Endothelial cell of umbilical vein (primary cell): ENCODE results near the gene SH3BGRL2. TPM values are rescaled to one million over a fixed set of nuclear protein-coding genes. Genes with fewer than 3 reads are reported as not detected.

Experiments
- BruUV-seq: library from RNA; stranded (reverse); fragments of 400-500 nt; replicated peaks from 2 replicates; lab custom pipeline; 2021; lab: Mats Ljungman, UMichigan
- CTCF ChIA-PET: fragments of 300-600, 350-600 bp; sonication (Branson Sonifier 250); formaldehyde crosslinking; loops from one replicate; lab custom pipeline; 2021; ENCODE audit warnings: antibody characterized with exemption, inconsistent platforms; lab: Charles Lee
- POLR2A ChIA-PET: fragments of 300-600, 350-600 bp; sonication (Branson Sonifier 250); formaldehyde crosslinking; loops from one replicate; lab custom pipeline; 2021; ENCODE audit warnings: antibody characterized with exemption, inconsistent platforms; lab: Charles Lee
- DNase-seq: peaks from one replicate; pipeline ENCODE4 v3.0.0-alpha.2; 2011; ENCODE audit warnings: low read depth, low spot score
- FAIRE-seq: peaks from 2 replicates; lab custom pipeline; 2011; peaks lifted over from hg19 to GRCh38; lab: Jason Lieb, UNC
- H2AFZ ChIP-seq: 2 replicates; pipeline ENCODE4 v1.6.0; 2012; ENCODE audit warnings: low read depth, low read length, control low read depth, inconsistent platforms
- H3K27ac ChIP-seq: 2 replicates; pipeline ENCODE4 v1.5.1; 2011; ENCODE audit warnings: low read depth, mild to moderate bottlenecking, control low read depth, low read length, moderate library complexity; ENCODE audit not compliant: insufficient read depth
- H3K27me3 ChIP-seq, 2 experiments: 2 replicates each; pipeline versions ENCODE4 v1.6.0 to v1.6.1; 2011; ENCODE audit warnings: low read length in 2 of 2, mixed read lengths in 1 of 2; ENCODE audit not compliant: control insufficient read depth in 2 of 2, insufficient read depth in 2 of 2
- H3K36me3 ChIP-seq, 2 experiments: 2 replicates in 1 of 2; 3 replicates in 1 of 2; pipeline ENCODE4 v1.5.1; 2011; ENCODE audit warnings: low read length in 2 of 2, mild to moderate bottlenecking in 1 of 2, moderate library complexity in 1 of 2; ENCODE audit not compliant: control insufficient read depth in 2 of 2, insufficient read depth in 2 of 2; ENCODE audit errors: extremely low read depth in 1 of 2
- H3K4me1 ChIP-seq: 3 replicates; pipeline ENCODE4 v1.5.1; 2011; ENCODE audit warnings: mild to moderate bottlenecking, low read length; ENCODE audit not compliant: control insufficient read depth, insufficient read depth; ENCODE audit errors: extremely low read depth
- H3K4me2 ChIP-seq: 2 replicates; pipeline ENCODE4 v1.6.1; 2011; ENCODE audit warnings: low read length, control low read depth, mixed read lengths; ENCODE audit not compliant: insufficient read depth
- H3K4me3 ChIP-seq, 3 experiments: fragments of 200-600 bp in 1 of 3; sonication (generic), shearing (Covaris generic) in 1 of 3; replicated peaks in 1 of 3; 2 replicates each; pipeline ENCODE4 v1.5.1; 2011 to 2016; ENCODE audit warnings: control low read depth in 3 of 3, low read length in 3 of 3, mild to moderate bottlenecking in 2 of 3, inconsistent platforms in 1 of 3, low read depth in 1 of 3, moderate library complexity in 1 of 3; ENCODE audit not compliant: insufficient read depth in 1 of 3
- H3K79me2 ChIP-seq: 2 replicates; pipeline ENCODE4 v1.6.0; 2012; ENCODE audit warnings: low read length, inconsistent platforms; ENCODE audit not compliant: control insufficient read depth, insufficient read depth
- H3K9ac ChIP-seq: replicated peaks from 2 replicates; pipeline ENCODE3; 2011; ENCODE audit warnings: low read length, control low read depth; ENCODE audit not compliant: insufficient read depth; ENCODE audit errors: extremely low read depth
- H3K9me1 ChIP-seq: replicated peaks from 3 replicates; pipeline ENCODE4 v1.6.0; 2011; ENCODE audit warnings: mild to moderate bottlenecking, low read length; ENCODE audit not compliant: control insufficient read depth, insufficient read depth; ENCODE audit errors: extremely low read depth
- H3K9me3 ChIP-seq: replicated peaks from 2 replicates; pipeline ENCODE4 v1.5.1; 2012; ENCODE audit warnings: low read length, inconsistent platforms; ENCODE audit not compliant: control insufficient read depth, insufficient read depth
- H4K20me1 ChIP-seq: replicated peaks from 2 replicates; pipeline ENCODE3; 2011; ENCODE audit warnings: mild to moderate bottlenecking, low read length; ENCODE audit not compliant: control insufficient read depth, insufficient read depth; ENCODE audit errors: extremely low read depth
- EZH2 ChIP-seq: IDR thresholded peaks from 2 replicates; pipeline ENCODE4 v1.6.1; 2012; ENCODE audit warnings: borderline replicate concordance, low read depth, mild to moderate bottlenecking, moderate library complexity, low read length, inconsistent platforms; ENCODE audit not compliant: severe bottlenecking
- FOS ChIP-seq: IDR thresholded peaks from 2 replicates; pipeline ENCODE4 v1.6.1; 2011; ENCODE audit warnings: mild to moderate bottlenecking, low read length, moderate library complexity, borderline replicate concordance; ENCODE audit not compliant: insufficient read depth
- GATA2 ChIP-seq: IDR thresholded peaks from 2 replicates; pipeline ENCODE4 v1.7.0; 2011; ENCODE audit warnings: low read depth, mild to moderate bottlenecking, moderate library complexity, mixed read lengths, low read length; ENCODE audit not compliant: insufficient read length, insufficient read depth
- JUN ChIP-seq: IDR thresholded peaks from 2 replicates; pipeline ENCODE4 v1.6.1; 2011; ENCODE audit warnings: borderline replicate concordance, low read depth; ENCODE audit not compliant: insufficient read length, insufficient read depth
- MYC ChIP-seq: IDR thresholded peaks from one replicate; pipeline ENCODE4 v1.6.1; 2011; ENCODE audit warnings: mild to moderate bottlenecking, low read depth, low read length
- POLR2A ChIP-seq: IDR thresholded peaks from 2 replicates; pipeline ENCODE4 v1.6.1; 2012; ENCODE audit warnings: low read depth, mild to moderate bottlenecking, control low read depth, low read length
- POLR2AphosphoS5 ChIP-seq: IDR thresholded peaks from 2 replicates; pipeline ENCODE4 v1.6.1; 2012; ENCODE audit warnings: low read depth, mild to moderate bottlenecking, control low read depth, low read length, moderate library complexity; ENCODE audit not compliant: insufficient read depth
- dilution Hi-C: fragments of 300-500 bp; cut with MboI; formaldehyde crosslinking; loops from one replicate; pipeline ENCODE4 v1.15.0; 2019; ENCODE audit warnings: low sequenced_read_pairs; ENCODE audit not compliant: extremely low pct_ligation_motif_present
- intact Hi-C: fragments of 100-400 bp; cut with micrococcal nuclease; formaldehyde crosslinking; loops from one replicate; pipeline ENCODE4 v1.10.0; 2022
- polyA plus RNA-seq, 4 experiments: library from polyadenylated mRNA; depleted of rRNA in 3 of 4; stranded (reverse) in 3 of 4; unstranded in 1 of 4; fragments of >200 nt; gene quantifications; 2 replicates each; pipeline versions ENCODE4 v1.2.1 to v1.2.3, GENCODE V29; 2011 to 2012; ENCODE audit warnings: missing spikeins in 1 of 4
- total RNA-seq: library from RNA; stranded (reverse); gene quantifications from 2 replicates; pipeline ENCODE4 v1.2.3, GENCODE V29; 2021
- TF ChIP-seq, protein P1 (sequence below), 2 donors: IDR thresholded peaks; 1 replicate in 1 of 2; 2 replicates in 1 of 2; pipeline ENCODE4 v1.5.1; 2011; ENCODE audit warnings: low read length in 2 of 2, mild to moderate bottlenecking in 2 of 2, moderate library complexity in 2 of 2, control low read depth in 1 of 2, inconsistent platforms in 1 of 2, low read depth in 1 of 2; ENCODE audit not compliant: insufficient read depth in 1 of 2; ENCODE audit errors: extremely low read depth in 1 of 2
- TF ChIP-seq, protein P2 (sequence below): IDR thresholded peaks from 2 replicates; pipeline ENCODE4 v1.6.1; 2011; ENCODE audit not compliant: insufficient read depth, insufficient read length

Gene SH3BGRL2
- total and polyA plus RNA-seq, 2 donors (not counting 3 experiments of a cell fraction or from before 2014, with no cell fraction given) = 3.2 to 10.7 TPM

DNA sequence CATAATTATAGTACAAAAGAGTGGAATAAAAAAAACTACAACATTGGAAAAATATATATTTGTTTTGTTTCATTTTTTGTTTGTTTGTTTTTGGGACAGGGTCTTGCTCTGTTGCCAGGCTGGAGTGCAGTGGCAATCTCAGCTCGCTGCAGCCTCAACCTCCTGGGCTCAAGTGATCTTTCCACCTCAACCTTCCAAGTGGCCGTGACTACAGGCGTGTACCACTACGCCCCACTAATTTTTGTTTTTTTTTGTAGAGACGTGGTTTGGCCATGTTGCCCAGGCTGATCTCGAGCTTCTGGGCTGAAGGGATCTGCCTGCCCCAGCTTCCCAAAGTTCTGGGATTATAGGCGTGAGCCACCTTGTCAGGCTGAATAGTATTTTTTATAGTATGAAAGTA is 41.4 kb upstream of the SH3BGRL2 start:
- TF ChIP-seq POLR2A = no peak
- TF ChIP-seq, protein P1, sequence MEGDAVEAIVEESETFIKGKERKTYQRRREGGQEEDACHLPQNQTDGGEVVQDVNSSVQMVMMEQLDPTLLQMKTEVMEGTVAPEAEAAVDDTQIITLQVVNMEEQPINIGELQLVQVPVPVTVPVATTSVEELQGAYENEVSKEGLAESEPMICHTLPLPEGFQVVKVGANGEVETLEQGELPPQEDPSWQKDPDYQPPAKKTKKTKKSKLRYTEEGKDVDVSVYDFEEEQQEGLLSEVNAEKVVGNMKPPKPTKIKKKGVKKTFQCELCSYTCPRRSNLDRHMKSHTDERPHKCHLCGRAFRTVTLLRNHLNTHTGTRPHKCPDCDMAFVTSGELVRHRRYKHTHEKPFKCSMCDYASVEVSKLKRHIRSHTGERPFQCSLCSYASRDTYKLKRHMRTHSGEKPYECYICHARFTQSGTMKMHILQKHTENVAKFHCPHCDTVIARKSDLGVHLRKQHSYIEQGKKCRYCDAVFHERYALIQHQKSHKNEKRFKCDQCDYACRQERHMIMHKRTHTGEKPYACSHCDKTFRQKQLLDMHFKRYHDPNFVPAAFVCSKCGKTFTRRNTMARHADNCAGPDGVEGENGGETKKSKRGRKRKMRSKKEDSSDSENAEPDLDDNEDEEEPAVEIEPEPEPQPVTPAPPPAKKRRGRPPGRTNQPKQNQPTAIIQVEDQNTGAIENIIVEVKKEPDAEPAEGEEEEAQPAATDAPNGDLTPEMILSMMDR (IDR thresholded peaks at IDR 0.05; ENCODE audit: extremely low read depth in 1 of 2, insufficient read depth in 1 of 2, low read depth in 1 of 2, low read length in 2 of 2) = no peak
- no peak for TF ChIP-seq JUN
- TF ChIP-seq, protein P2, sequence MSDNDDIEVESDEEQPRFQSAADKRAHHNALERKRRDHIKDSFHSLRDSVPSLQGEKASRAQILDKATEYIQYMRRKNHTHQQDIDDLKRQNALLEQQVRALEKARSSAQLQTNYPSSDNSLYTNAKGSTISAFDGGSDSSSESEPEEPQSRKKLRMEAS = no peak
- no peak for TF ChIP-seq POLR2AphosphoS5
- no peak for TF ChIP-seq FOS
- TF ChIP-seq MYC = no peak
- TF ChIP-seq EZH2 = no peak
- TF ChIP-seq GATA2 = no peak
- Histone ChIP-seq H3K4me3 (no peak overlapping the region), H4K20me1 (no peaks in the 10 kb centered on the region), H3K36me3 (no peaks in the 10 kb centered on the region), H3K9me1 (no peaks in the 10 kb centered on the region), H3K9me3 (no peaks in the 10 kb centered on the region), H3K79me2 (no peaks in the 10 kb centered on the region), H3K27ac (no peak overlapping the region), H3K4me1 (no peaks in the 10 kb centered on the region), H3K27me3 (no peaks in the 10 kb centered on the region), H2AFZ (no peak overlapping the region), H3K4me2 (no peak overlapping the region), H3K9ac (no peak overlapping the region)
- POLR2A ChIA-PET = no interaction called here
- intact Hi-C loops = no loop called here
- FAIRE-seq (no peak), DNase-seq (no peak)
- CTCF ChIA-PET = no interaction called here
- BruUV-seq = no TSS peak
- dilution Hi-C loops = no loop called here
